Cardiac muscle cell (in vitro differentiated cells and primary cell): Measurements from ENCODE around the gene GTPBP8. TPM values are rescaled to one million over a fixed set of nuclear protein-coding genes. Genes with fewer than 3 reads are reported as not detected.

ENCODE experiments used
- DNase-seq, 2 donors: peaks; one replicate each; pipeline versions ENCODE4 v3.0.0 to v3.0.0-alpha.2; 2010 to 2017; ENCODE audit warnings: low read depth in 1 of 2, low spot score in 1 of 2
- H3K27ac ChIP-seq: fragments of 200-600 bp; sonication (generic); 2 replicates; pipeline ENCODE4 v1.5.1; 2016
- H3K27me3 ChIP-seq: fragments of 200-600 bp; sonication (generic); 2 replicates; pipeline ENCODE4 v1.6.0; 2016; ENCODE audit warnings: control low read depth
- H3K36me3 ChIP-seq: fragments of 200-600 bp; sonication (generic); 2 replicates; pipeline ENCODE4 v1.5.1; 2016; ENCODE audit warnings: control low read depth
- H3K4me1 ChIP-seq: fragments of 200-600 bp; sonication (generic); 2 replicates; pipeline ENCODE4 v1.8.1; 2017; ENCODE audit warnings: low read depth, mild to moderate bottlenecking, mixed run types
- H3K4me3 ChIP-seq: fragments of 200-600 bp; sonication (generic); 2 replicates; pipeline ENCODE4 v1.5.1; 2016; ENCODE audit warnings: mild to moderate bottlenecking
- H3K9me3 ChIP-seq: fragments of 200-600 bp; sonication (generic); 2 replicates; pipeline ENCODE4 v1.5.1; 2017; ENCODE audit warnings: low read depth, mild to moderate bottlenecking, control low read depth
- polyA plus RNA-seq: library from polyadenylated mRNA; unstranded; fragments of >200 nt; fragmentation: Nextera tagmentation; extraction: Ambion mirVana; gene quantifications from 2 replicates; pipeline ENCODE4 v1.2.1, GENCODE V29; 2016
- total RNA-seq: library from RNA; depleted of rRNA; stranded (reverse); fragments of >200 nt; gene quantifications from 2 replicates; pipeline ENCODE4 v1.2.3, GENCODE V29; 2016
- TF ChIP-seq, protein P1 (sequence below): IDR thresholded peaks from 2 replicates; pipeline ENCODE4 v1.5.1; 2012; ENCODE audit warnings: low read depth, mild to moderate bottlenecking, low read length

GTPBP8 gene
- total and polyA plus RNA-seq, 2 experiments from 2014 or later = 20.5 to 34.0 TPM

DNA sequence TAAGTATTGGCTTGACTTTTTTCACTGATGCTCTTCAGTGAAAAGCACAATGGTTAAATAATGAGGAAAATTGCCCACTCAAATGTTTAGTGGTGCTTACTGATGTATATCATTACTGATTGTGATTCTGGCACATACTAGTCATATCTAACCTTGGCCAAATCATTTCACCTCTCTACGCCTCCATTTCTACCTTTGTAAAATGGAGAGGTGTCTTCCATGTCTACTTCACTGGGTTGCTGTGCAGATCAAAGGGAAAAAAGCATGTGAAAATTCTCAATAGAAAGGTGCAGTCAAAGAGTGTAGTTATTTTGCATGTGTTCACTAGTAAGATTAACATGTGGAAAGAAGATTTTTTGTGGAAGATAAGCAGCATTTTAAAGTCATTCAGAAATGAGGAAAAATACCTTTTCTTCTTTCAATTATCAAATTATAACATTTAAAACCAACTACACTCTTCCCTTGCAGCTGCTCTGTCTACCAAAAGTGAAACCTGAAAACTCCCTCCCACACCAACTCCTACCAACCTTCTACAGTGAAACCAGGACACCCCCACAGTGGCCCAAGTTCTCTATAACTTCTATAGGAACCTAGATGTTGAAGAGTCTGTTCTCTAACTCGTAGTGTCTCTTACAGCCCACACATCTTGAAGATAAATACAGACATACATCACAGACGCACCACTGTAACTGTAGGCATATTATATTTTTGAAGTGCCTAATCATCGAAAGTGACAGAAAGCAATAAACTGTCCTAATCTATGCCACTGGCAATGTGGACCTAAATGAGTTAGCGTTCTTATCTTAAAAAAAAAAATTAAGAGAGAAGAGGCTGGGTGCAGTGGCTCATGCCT is 17.2 kb upstream of the GTPBP8 start:
- TF ChIP-seq, protein P1, sequence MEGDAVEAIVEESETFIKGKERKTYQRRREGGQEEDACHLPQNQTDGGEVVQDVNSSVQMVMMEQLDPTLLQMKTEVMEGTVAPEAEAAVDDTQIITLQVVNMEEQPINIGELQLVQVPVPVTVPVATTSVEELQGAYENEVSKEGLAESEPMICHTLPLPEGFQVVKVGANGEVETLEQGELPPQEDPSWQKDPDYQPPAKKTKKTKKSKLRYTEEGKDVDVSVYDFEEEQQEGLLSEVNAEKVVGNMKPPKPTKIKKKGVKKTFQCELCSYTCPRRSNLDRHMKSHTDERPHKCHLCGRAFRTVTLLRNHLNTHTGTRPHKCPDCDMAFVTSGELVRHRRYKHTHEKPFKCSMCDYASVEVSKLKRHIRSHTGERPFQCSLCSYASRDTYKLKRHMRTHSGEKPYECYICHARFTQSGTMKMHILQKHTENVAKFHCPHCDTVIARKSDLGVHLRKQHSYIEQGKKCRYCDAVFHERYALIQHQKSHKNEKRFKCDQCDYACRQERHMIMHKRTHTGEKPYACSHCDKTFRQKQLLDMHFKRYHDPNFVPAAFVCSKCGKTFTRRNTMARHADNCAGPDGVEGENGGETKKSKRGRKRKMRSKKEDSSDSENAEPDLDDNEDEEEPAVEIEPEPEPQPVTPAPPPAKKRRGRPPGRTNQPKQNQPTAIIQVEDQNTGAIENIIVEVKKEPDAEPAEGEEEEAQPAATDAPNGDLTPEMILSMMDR = no peak
- no peaks in the 10 kb centered on the region for H3K27me3 ChIP-seq
- H3K4me3 ChIP-seq = no peak overlapping the region

GRCh38 chr3:112974178-112974517 is 16.6 kb upstream of the GTPBP8 start:
- DNase-seq = no peak
- Histone ChIP-seq H3K36me3 (no peaks in the 10 kb centered on the region), H3K4me3 (no peak overlapping the region), H3K9me3 (no peaks in the 10 kb centered on the region), H3K4me1 (no peaks in the 10 kb centered on the region), H3K27me3 (no peaks in the 10 kb centered on the region), H3K27ac (no peak overlapping the region)
- TF ChIP-seq, protein P1 = no peak

More for the DNA sequence above, 17.2 kb upstream of the GTPBP8 start:
- Histone ChIP-seq H3K9me3 (no peaks in the 10 kb centered on the region), H3K27ac (no peak overlapping the region), H3K4me1 (no peaks in the 10 kb centered on the region), H3K36me3 (no peaks in the 10 kb centered on the region)
- no peak for DNase-seq

GRCh38 chr3:112974894-112975293 is 15.9 kb upstream of the GTPBP8 start, which contains the start of gene CD200R1:
TSS of gene CD200R1 (minus strand) at chr3:112975103. CDS start at chr3:112974857, 246 bp downstream.
- H3K27ac ChIP-seq = no peak within 1 kb of the TSS
- no peaks in the 10 kb centered on the region for H3K9me3 ChIP-seq
- no peaks in the 10 kb centered on the region for H3K4me1 ChIP-seq
- no peaks in the 10 kb centered on the region for H3K27me3 ChIP-seq
- no peak for DNase-seq
- H3K4me3 ChIP-seq = no peak within 1 kb of the TSS
- H3K36me3 ChIP-seq = no peaks in the 10 kb centered on the region
- TF ChIP-seq, protein P1 = no peak

- Histone ChIP-seq H3K4me3 (no peak overlapping the region), H3K4me1 (no peaks in the 10 kb centered on the region), H3K27ac (no peak overlapping the region), H3K9me3 (no peaks in the 10 kb centered on the region), H3K36me3 (no peaks in the 10 kb centered on the region), H3K27me3 (no peaks in the 10 kb centered on the region)
- TF ChIP-seq, protein P1 = no peak
- DNase-seq = no peak
Measured at GRCh38 chr3:112976001-112976400, 14.8 kb upstream of the GTPBP8 start.

DNA sequence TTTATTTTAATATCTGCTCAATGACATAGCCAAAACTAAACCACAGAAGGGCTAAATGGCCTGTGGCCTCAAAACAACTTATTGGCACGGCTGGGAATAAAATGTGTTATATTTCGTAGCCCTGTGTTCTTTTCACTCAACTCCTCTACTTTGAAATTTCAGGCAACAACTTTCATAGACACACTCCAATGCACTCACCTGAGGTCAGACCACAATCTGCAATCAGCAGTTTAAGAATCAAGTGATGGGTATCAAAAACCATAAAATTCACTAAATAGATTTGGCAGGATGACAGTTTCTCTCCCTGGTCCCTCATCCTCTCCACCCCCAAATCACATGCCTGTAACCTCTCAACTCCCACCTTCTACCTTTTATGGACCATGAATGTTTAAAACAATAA is 13.8 kb upstream of the GTPBP8 start:
- no peaks in the 10 kb centered on the region for H3K9me3 ChIP-seq

More for the DNA sequence above, 13.8 kb upstream of the GTPBP8 start:
- Histone ChIP-seq H3K27me3 (no peaks in the 10 kb centered on the region), H3K36me3 (no peaks in the 10 kb centered on the region), H3K4me3 (no peak overlapping the region), H3K4me1 (no peaks in the 10 kb centered on the region), H3K27ac (no peak overlapping the region)
- TF ChIP-seq, protein P1 = no peak
- no peak for DNase-seq
